HepG2 (cell line): ENCODE results near the gene ABCF1. TPM values are rescaled to one million over a fixed set of nuclear protein-coding genes. Genes with fewer than 3 reads are reported as not detected.

Experiments
- CREBL2 ChIP-seq: sonication (generic); formaldehyde crosslinking; IDR thresholded peaks from 2 replicates; pipeline ENCODE4 v1.8.1; 2023; ENCODE audit warnings: missing genetic modification reagents, mild to moderate bottlenecking, borderline replicate concordance
- DZIP1 ChIP-seq: sonication (generic); formaldehyde crosslinking; IDR thresholded peaks from 2 replicates; pipeline ENCODE4 v1.5.0; 2020; ENCODE audit warnings: mild to moderate bottlenecking, missing genetic modification reagents
- HNRNPLL ChIP-seq: fragments of 200-400 bp; formaldehyde crosslinking; IDR thresholded peaks from 2 replicates; pipeline ENCODE4 v1.6.1; 2017; ENCODE audit warnings: mild to moderate bottlenecking, low read depth, low read length; ENCODE audit not compliant: poor library complexity, severe bottlenecking
- POGZ ChIP-seq: sonication (generic); formaldehyde crosslinking; IDR thresholded peaks from 2 replicates; pipeline ENCODE4 v1.4.0; 2020; ENCODE audit warnings: mild to moderate bottlenecking, missing genetic modification reagents
- PTBP1 ChIP-seq: fragments of 200-400 bp; formaldehyde crosslinking; IDR thresholded peaks from 2 replicates; pipeline ENCODE4 v1.6.1; 2018; ENCODE audit warnings: low read length, low read depth; ENCODE audit not compliant: poor library complexity, severe bottlenecking
- RXRB ChIP-seq: IDR thresholded peaks from 2 replicates; pipeline ENCODE4 v1.6.1; 2016; ENCODE audit warnings: borderline replicate concordance, missing genetic modification reagents, missing compliant biosample characterization
- SNAPC4 ChIP-seq: sonication (generic); formaldehyde crosslinking; IDR thresholded peaks from 2 replicates; pipeline ENCODE4 v1.4.0; 2020; ENCODE audit warnings: mild to moderate bottlenecking, missing genetic modification reagents
- TIGD3 ChIP-seq: sonication (generic); formaldehyde crosslinking; IDR thresholded peaks from 2 replicates; pipeline ENCODE4 v1.5.1; 2020; ENCODE audit warnings: mild to moderate bottlenecking, missing genetic modification reagents, borderline replicate concordance
- TRAFD1 ChIP-seq: sonication (generic); formaldehyde crosslinking; IDR thresholded peaks from 2 replicates; pipeline ENCODE4 v1.5.1; 2020; ENCODE audit warnings: missing genetic modification reagents, mild to moderate bottlenecking, borderline replicate concordance
- ZC3H4 ChIP-seq: sonication (generic); formaldehyde crosslinking; IDR thresholded peaks from 2 replicates; pipeline ENCODE4 v1.4.0; 2020; ENCODE audit warnings: missing genetic modification reagents, borderline replicate concordance
- ZNF20 ChIP-seq: sonication (generic); formaldehyde crosslinking; IDR thresholded peaks from 2 replicates; pipeline ENCODE4 v1.4.0; 2020; ENCODE audit warnings: mild to moderate bottlenecking, moderate library complexity, missing genetic modification reagents
- ZNF430 ChIP-seq: sonication (generic); formaldehyde crosslinking; IDR thresholded peaks from 2 replicates; pipeline ENCODE4 v1.9.0; 2021; ENCODE audit warnings: mild to moderate bottlenecking, missing genetic modification reagents
- ZNF556 ChIP-seq: sonication (generic); formaldehyde crosslinking; IDR thresholded peaks from 2 replicates; pipeline ENCODE4 v1.4.0; 2020; ENCODE audit warnings: mild to moderate bottlenecking, missing genetic modification reagents, borderline replicate concordance
- ZNF605 ChIP-seq: sonication (generic); formaldehyde crosslinking; IDR thresholded peaks from 2 replicates; pipeline ENCODE4 v1.8.0; 2022; ENCODE audit warnings: mild to moderate bottlenecking, missing genetic modification reagents
- ZSCAN20 ChIP-seq: sonication (generic); formaldehyde crosslinking; IDR thresholded peaks from 2 replicates; pipeline ENCODE4 v1.4.0; 2020; ENCODE audit warnings: missing genetic modification reagents, mild to moderate bottlenecking, borderline replicate concordance
- polyA plus RNA-seq, 8 experiments: library from polyadenylated mRNA; depleted of rRNA in 3 of 8; stranded (reverse) in 7 of 8; unstranded in 1 of 8; fragments of >200 nt; fragmentation: Illumina TruSeq in 4 of 8; extraction: Trizol in 4 of 8; gene quantifications; 2 replicates each; pipeline versions ENCODE4 v1.2.1 to v1.2.3, GENCODE V29; 2011 to 2016; ENCODE audit warnings: low read depth in 4 of 8, missing spikeins in 1 of 8, mixed read lengths in 1 of 8; ENCODE audit not compliant: insufficient read depth in 1 of 8
- total RNA-seq, 5 experiments: library from RNA; depleted of rRNA; stranded (reverse); fragments of >200 nt; fragmentation: Illumina TruSeq; extraction: Trizol; gene quantifications; 2 replicates each; pipeline ENCODE4 v1.2.3, GENCODE V29; 2016; ENCODE audit warnings: low read depth in 1 of 5

ABCF1 gene
- total and polyA plus RNA-seq, 2 of the 13 experiments (the other 11 are each of a cell fraction or from before 2014, with no cell fraction given): 25.4 to 98.9 TPM

- TF ChIP-seq SNAPC4 (CRISPR knock-in tag) (no peak), POGZ (CRISPR knock-in tag) (no peak), DZIP1 (CRISPR knock-in tag) (no peak), ZC3H4 (peak; percentile 99), PTBP1 (no peak), ZSCAN20 (CRISPR knock-in tag) (no peak), RXRB (peak; percentile 60; the same call in 1 of the 2 replicates), ZNF430 (no peak), ZNF605 (CRISPR knock-in tag) (peak; percentile 28; the same call in 1 of the 2 replicates), HNRNPLL (no peak), CREBL2 (CRISPR knock-in tag) (no peak), TIGD3 (CRISPR knock-in tag) (no peak; the same call in 1 of the 2 replicates), TRAFD1 (CRISPR knock-in tag) (no peak), ZNF556 (CRISPR knock-in tag) (peak; percentile 38; the same call in 1 of the 2 replicates), ZNF20 (CRISPR knock-in tag) (no peak; the same call in 1 of the 2 replicates)
These were observed 44.9 kb downstream of the ABCF1 start (continued) for GRCh38 chr6:30615958-30616810.
